Adrenal gland (tissue), 5 donors: ENCODE results near the gene KRTAP9-4.

ENCODE experiments used
- POLR2A ChIP-seq, 2 donors: fragments of 450-650 bp; IDR thresholded peaks; one replicate each; pipeline ENCODE4 v1.6.1; 2017; ENCODE audit warnings: antibody characterized with exemption in 2 of 2, mild to moderate bottlenecking in 2 of 2, moderate library complexity in 1 of 2
- TF ChIP-seq, protein P1 (sequence below), 6 experiments: fragments of 450-650 bp in 4 of 6; fragments of 200-600 bp in 2 of 6; sonication (generic) in 1 of 6; IDR thresholded peaks; 1 replicate in 5 of 6; 2 replicates in 1 of 6; pipeline versions ENCODE4 v1.5.1 to v1.8.0; 2016 to 2021; ENCODE audit warnings: antibody characterized with exemption in 6 of 6, mild to moderate bottlenecking in 2 of 6, moderate library complexity in 1 of 6
- donor health status: DM: no; HTN: no; CAD: no.

DNA sequence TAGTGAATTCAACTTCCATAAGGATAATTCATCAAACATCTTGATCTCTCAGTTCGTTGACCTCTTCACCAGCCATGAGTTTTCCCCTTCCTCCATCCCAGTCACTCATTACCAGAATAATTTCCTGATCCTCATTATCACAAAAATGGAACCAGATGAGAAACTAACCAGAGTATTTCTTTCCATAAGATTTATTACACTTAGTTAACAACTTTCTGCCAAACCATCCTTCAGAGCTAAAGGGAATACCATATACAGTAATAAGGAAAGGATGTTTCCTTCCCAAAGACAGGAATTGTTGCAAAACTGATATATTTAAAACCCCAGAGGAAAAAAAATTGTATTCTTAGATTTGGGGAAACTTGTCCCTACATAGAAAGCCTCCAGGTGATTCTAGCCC is 44.5 kb downstream of the KRTAP9-4 start:
- no peak for TF ChIP-seq POLR2A (IDR thresholded peaks at IDR 0.05)
- TF ChIP-seq, protein P1, sequence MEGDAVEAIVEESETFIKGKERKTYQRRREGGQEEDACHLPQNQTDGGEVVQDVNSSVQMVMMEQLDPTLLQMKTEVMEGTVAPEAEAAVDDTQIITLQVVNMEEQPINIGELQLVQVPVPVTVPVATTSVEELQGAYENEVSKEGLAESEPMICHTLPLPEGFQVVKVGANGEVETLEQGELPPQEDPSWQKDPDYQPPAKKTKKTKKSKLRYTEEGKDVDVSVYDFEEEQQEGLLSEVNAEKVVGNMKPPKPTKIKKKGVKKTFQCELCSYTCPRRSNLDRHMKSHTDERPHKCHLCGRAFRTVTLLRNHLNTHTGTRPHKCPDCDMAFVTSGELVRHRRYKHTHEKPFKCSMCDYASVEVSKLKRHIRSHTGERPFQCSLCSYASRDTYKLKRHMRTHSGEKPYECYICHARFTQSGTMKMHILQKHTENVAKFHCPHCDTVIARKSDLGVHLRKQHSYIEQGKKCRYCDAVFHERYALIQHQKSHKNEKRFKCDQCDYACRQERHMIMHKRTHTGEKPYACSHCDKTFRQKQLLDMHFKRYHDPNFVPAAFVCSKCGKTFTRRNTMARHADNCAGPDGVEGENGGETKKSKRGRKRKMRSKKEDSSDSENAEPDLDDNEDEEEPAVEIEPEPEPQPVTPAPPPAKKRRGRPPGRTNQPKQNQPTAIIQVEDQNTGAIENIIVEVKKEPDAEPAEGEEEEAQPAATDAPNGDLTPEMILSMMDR (IDR thresholded peaks at IDR 0.05): no peak
